ENCODE measurements around the gene SORBS1.
"Not testable (repeated sequence)": the region's sequence is repeated elsewhere in the genome, so short reads cannot be mapped to it uniquely, and the experiment has no call there.

SORBS1 gene

DNA sequence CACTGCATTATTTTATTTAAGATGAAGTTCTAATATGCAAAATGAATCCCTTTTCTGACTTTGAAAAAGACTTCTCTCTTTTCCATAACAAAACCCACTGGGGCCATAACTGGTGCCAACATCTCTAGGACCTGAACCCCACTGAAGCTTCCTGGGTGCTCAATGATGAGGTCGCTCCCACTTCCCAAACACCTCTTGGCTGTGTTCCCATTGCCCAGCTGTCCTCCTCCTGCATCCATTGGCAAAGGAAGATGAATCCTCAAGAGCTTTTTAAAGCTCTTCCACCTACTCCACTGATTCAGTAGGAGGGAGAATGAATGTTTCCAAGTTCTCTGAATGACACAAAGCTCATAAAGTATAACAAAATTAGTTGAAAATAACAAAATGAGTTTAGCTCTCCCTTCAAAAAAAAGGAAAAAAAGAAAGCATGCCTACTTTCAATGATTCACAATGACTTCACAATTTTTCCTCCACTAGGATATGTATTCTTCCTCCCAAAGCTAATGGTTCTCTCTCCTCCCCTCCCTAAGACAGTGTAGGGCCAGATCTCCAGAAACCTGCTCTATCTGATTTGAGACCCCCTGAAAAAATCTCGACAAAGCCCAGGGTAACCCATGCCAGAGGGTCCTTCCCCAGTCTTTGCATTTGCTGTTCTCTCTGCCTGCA is 64.8 kb downstream of the SORBS1 start:
- no peak for DNase-seq (ENCODE audit: low read depth in 1 of 2, low spot score in 1 of 2)

DNA sequence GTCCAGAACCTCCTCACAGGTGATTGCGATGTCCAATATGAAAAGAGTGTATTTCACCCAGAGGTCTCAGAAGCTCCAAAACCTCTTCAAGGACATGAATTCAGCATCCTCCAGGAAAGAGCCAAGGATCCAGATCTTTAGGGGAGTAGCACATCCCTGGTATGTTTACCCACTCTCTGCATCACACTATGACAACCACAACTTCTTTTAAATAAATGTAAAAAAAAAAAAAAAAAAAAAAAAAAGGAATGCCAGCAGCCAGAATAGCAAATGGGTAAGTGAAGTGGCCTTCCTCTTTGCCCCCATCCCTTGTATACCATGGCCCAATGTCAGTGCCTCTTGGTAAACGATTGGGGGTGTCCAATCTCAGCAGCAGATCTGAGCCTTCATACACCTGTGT is 67.3 kb downstream of the SORBS1 start:
- no peak for DNase-seq (ENCODE audit: low read depth in 1 of 2, low spot score in 1 of 2)

- DNase-seq (ENCODE audit: low read depth in 1 of 2, low spot score in 1 of 2): no peak
Measured at GRCh38 chr10:95487994-95488393, 73.2 kb downstream of the SORBS1 start.

DNA sequence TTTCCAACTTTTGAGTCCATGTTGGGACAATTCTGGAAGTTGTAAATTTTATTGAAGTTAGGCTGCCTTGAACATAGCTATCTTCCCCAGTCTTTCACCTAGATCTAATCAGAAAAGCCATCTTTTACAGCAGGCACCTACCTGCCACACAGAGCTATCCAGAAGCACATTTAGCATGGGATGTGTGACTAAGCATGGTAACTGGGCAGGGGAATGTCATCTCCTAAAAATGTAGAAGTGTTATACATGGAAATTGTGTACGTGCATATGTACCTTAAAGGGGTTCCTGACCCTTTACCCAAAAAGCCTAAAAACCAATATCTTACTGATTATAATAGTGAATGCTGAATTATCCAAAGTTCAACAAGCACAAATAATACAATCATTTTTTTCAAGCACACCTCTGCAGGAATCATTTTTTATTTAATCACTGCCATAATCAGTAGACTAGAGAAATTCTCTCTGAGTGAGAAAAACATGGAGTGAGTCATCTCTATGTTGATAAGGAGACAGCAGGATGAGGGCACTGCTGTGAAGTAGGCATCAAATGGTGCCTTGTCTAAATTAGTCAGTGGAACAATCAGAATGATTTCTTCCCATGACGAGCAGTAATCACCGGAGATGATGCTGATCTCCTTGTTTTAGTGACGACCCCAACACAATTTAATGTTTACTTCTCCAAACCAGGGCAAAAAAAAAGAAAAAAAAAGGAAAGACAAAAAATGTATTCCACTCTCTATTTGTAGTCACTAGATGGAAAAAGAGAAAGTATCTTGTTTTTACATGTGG is 75.9 kb downstream of the SORBS1 start:
- DNase-seq (ENCODE audit: low read depth in 1 of 2, low spot score in 1 of 2): no peak

- DNase-seq (ENCODE audit: low read depth in 1 of 2, low spot score in 1 of 2): no peak
Measured at GRCh38 chr10:95482501-95483233, 78.5 kb downstream of the SORBS1 start.

GRCh38 chr10:95480901-95481491 is 80.2 kb downstream of the SORBS1 start:
- no peak for DNase-seq (ENCODE audit: low read depth in 1 of 2, low spot score in 1 of 2)

DNA sequence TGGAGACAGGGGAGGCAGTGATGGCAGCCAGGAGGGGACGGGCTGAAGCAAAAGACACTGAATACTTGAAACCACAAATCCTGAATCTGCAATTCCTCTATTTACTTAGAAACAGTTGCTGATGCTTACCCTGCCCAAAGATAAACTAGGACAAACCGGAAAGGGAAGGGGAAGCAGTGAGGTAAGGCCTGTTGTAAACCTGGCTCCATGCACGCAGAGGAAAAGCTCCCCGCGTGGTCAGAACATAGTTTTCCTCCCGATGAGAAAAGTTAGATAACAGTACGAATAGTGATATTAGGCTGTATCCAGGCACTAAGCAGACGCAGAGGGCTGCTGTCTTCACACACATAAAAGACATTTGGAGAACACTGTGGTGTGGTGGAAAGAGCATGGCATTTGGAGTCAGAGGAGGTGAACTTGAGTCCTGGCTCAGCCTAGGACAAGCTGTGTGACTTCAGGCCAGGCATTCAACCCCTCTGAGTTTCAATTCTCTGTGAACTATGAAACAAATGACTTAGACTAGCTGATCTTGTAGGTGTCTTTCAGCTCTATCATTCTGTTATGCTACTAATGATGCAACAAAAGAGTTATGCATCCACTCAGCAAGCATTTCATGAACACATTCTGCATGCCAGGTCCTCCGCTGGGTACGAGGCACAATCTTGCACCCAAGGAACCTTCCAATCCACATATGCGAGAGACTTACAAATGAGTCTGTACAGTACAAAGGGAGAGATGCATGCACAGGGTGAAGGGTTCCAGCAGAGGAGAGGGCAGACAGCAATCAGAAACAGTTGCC is 80.9 kb downstream of the SORBS1 start:
- DNase-seq (ENCODE audit: low read depth in 1 of 2, low spot score in 1 of 2): no peak

GRCh38 chr10:95478935-95479334 is 82.2 kb downstream of the SORBS1 start:
- no peak for DNase-seq (ENCODE audit: low read depth in 1 of 2, low spot score in 1 of 2)

DNA sequence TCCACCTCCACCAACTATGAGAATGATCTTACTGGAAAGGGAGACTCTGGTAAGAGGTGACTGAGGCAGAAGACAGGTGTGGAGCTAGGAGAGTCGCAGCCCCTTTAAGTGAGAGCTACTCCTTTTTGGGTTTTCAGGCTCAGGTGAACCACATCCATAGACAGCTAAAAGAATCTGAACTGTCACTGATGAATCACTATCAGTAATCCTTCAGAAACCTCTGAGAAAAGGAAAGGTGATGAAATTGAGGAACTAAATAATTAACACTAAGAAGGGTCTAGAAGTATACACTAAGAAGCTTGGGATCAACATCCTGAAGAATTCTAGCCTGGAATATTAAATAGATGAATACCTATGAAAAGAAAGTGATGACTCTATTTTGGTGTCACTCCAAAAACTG is 83.0 kb downstream of the SORBS1 start:
- DNase-seq (ENCODE audit: low read depth in 1 of 2, low spot score in 1 of 2): no peak

DNA sequence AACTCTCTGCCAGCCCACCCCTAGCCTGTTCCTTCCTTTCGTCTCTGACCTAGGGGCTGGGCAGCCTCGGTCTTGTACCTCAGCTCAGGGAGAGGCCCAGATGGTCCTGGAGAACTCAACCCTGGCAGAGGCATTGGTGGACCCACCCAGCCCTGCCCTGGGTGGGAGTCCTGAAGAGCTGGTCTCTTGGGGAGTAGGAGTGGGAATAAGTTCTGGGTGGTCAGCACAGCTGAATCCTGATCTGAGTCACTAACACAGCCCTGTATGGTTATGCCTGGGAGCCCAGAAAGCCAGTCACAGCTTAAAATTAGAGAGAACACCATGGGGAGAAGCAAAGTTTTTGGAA is 84.0 kb downstream of the SORBS1 start:
- no peak for DNase-seq (ENCODE audit: low read depth in 1 of 2, low spot score in 1 of 2)

GRCh38 chr10:95476469-95477174 is 84.5 kb downstream of the SORBS1 start:
- no peak for DNase-seq (ENCODE audit: low read depth in 1 of 2, low spot score in 1 of 2)

DNA sequence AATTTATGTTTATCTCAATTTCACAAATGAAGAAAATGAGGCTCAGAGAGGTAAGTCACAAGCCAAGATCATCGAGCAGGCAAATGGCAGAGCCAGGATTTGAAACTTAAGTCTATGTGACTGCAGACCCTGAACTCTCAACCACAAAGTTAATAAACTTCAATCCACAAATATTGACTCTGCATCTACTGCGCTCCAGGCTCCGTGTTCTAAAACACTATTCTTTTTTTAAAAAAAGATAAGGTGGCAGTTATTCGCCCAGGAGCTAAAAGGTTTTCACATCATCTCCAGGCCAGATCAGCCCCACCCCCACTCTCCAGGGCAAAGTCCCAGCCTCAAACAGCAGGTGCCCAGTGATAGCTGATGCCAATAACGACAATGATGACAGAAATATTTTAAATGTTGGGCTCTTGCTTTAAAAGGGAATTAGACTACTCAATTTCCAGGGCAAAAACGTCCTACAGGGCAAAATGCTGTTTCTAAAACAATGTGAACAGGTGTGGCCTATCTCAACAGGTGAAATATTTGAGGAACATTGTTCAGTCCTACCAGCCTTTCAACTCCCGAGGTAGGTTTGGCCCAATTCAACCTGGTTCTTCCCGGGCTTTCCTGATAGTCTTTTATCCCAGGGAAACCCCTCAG is 85.2 kb downstream of the SORBS1 start:
- no peak for DNase-seq (ENCODE audit: low read depth in 1 of 2, low spot score in 1 of 2)

- DNase-seq (ENCODE audit: low read depth in 1 of 2, low spot score in 1 of 2): no peak
Measured at GRCh38 chr10:95475003-95475383, 86.2 kb downstream of the SORBS1 start.

GRCh38 chr10:95474228-95475002 is 86.8 kb downstream of the SORBS1 start:
- no peak for DNase-seq (ENCODE audit: low read depth in 1 of 2, low spot score in 1 of 2)

DNA sequence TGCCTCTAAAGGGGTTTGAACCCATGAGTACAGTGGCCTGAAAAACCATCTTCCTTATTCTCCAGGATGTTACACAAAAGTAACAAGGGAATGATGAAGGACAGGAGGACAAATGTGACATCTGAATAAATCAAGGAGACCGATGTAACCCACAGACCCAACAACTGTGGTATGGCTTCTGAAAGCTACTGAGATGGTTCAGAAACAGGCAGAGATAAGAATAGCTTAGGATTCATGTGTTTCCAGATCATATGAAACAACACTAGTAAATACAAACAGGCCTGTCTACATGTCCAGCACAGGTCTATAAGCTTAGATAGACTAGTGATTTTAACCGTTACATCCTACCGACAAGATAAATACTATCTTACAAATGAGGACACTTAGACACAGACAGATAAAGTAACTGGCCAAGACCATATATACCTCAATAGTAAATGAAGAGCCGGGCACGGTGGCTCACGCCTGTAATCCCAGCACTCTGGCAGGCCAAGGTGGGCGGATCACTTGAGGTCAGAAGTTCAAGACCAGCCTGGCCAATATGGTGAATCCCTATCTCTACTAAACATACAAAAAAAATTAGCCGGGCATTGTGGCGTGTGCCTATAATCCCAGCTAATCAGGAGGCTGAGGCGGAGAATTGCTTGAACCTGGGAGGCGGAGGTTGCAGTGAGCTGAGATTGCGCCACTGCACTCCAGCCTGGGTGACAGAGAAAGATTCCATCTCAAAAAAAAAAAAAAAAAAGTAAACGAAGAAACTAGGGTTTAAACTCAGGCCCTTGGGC is 88.7 kb downstream of the SORBS1 start:
- no peak for DNase-seq (ENCODE audit: low read depth in 1 of 2, low spot score in 1 of 2)

DNA sequence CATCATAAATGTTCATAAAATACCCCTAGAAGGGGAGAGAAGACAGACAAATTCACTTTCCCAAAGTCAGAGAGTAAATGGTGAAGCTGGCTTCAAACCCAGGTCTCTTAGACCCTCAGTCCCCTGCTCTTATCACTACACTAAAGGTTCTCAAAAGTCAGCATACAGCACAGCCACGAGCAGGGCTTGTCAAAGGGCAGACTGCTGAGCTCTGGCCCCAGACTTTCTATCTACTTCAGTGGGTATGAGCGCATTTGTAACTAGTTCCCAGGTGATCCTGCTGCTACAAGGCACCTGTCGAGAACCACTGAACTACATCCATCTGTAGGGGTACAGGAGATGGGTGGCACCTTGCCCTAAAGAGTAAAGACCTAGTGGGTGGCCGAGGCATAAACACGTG is 91.5 kb downstream of the SORBS1 start:
- no peak for DNase-seq (ENCODE audit: low read depth in 1 of 2, low spot score in 1 of 2)

DNA sequence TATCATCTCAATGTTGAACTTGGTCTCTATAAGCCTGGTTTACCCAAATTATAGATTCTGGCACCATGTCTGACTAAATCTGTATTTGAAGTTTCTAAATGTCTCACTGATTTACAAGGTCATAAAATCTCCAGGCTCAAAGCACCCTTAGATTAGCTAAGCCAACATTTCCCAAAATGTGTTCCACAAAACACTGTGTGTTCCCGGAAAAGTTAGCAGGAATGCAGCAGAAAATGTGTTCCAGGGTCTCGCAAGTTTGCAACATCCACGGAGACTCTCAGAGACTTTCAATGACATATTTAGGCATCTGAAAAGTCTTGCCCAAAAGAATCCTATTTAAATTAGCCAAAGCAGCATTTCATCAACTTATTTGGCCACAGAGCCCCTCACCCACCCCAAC is 91.9 kb downstream of the SORBS1 start:
- DNase-seq (ENCODE audit: low read depth in 1 of 2, low spot score in 1 of 2): no peak

- not testable (repeated sequence) for DNase-seq (ENCODE audit: low read depth in 1 of 2, low spot score in 1 of 2)
Measured at GRCh38 chr10:95467642-95468041, 93.5 kb downstream of the SORBS1 start.

Measured in stimulated activated CD4-positive, alpha-beta T cell treated with anti-CD3 and anti-CD28 coated beads, Interleukin-15, amount 100 ng/mL, for 1 hour (primary cell).